ENCODE measurements around the gene CNN1. TPM values are rescaled to one million over a fixed set of nuclear protein-coding genes. Genes with fewer than 3 reads are reported as not detected.

The CNN1 gene
- total RNA-seq, 2 donors from 2014 or later = 12.8 to 16.2 TPM

DNA sequence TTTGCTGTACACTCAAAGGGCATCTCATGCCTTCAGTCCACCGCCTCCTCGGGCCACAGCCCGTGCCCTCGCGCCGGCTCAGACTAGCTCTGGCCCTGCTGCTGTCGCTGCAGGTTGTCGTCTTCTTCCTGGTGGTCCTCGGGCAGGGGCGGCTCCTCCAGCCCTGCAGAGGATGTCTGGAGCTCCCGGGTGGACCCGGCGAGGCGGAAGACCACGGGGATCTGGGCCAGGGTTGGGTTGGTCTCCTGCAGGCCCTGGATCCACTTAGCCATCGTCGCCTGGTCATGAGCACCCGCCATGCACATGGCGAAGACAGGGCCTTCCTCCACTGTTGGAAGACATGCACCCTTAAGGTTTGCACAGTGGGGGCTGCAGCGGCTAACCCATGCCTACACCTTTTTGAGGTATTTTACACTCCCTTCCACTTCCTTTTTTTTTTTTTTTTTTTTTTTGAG is 32.5 kb upstream of the CNN1 start:
- Histone ChIP-seq H3K9ac (ENCODE audit: extremely low read depth, low read length, poor library complexity, severe bottlenecking) (peak overlapping the region; percentile 87), H3K9me3 (ENCODE audit: control insufficient read depth, low read length) (no peaks in the 10 kb centered on the region), H3K4me1 (ENCODE audit: control insufficient read depth, insufficient read depth, low read length) (no peaks in the 10 kb centered on the region), H3K27me3 (ENCODE audit: control insufficient read depth, insufficient read depth, low read length, poor library complexity, severe bottlenecking) (no peaks in the 10 kb centered on the region), H3K27ac (ENCODE audit: low read depth, low read length) (peak overlapping the region; percentile 44), H3K36me3 (ENCODE audit: control insufficient read depth, insufficient read depth, low read length) (peaks cover 1% of the 10 kb centered on the region), H3K4me3 (ENCODE audit: low read length) (peak overlapping the region; percentile 81)
- Mint-ChIP-seq H3K4me3 (peak overlapping the region; percentile 72), H3K4me1 (peaks cover 7% of the 10 kb centered on the region), H3K36me3 (ENCODE audit: low read depth) (peaks cover 11% of the 10 kb centered on the region), H3K9me3 (no peaks in the 10 kb centered on the region), H3K27ac (peak overlapping the region; percentile 94), H3K27me3 (ENCODE audit: insufficient read depth) (no peaks in the 10 kb centered on the region)
- no peak for DNase-seq
- 69 to 75% methylated on average over 18 to 20 of the region's 20 CpGs for WGBS, 2 experiments (ENCODE audit: insufficient coverage in 1 of 2, insufficient read length in 1 of 2)
- TF ChIP-seq, protein P1, sequence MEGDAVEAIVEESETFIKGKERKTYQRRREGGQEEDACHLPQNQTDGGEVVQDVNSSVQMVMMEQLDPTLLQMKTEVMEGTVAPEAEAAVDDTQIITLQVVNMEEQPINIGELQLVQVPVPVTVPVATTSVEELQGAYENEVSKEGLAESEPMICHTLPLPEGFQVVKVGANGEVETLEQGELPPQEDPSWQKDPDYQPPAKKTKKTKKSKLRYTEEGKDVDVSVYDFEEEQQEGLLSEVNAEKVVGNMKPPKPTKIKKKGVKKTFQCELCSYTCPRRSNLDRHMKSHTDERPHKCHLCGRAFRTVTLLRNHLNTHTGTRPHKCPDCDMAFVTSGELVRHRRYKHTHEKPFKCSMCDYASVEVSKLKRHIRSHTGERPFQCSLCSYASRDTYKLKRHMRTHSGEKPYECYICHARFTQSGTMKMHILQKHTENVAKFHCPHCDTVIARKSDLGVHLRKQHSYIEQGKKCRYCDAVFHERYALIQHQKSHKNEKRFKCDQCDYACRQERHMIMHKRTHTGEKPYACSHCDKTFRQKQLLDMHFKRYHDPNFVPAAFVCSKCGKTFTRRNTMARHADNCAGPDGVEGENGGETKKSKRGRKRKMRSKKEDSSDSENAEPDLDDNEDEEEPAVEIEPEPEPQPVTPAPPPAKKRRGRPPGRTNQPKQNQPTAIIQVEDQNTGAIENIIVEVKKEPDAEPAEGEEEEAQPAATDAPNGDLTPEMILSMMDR (conservative IDR thresholded peaks at IDR 0.05) = no peak

DNA sequence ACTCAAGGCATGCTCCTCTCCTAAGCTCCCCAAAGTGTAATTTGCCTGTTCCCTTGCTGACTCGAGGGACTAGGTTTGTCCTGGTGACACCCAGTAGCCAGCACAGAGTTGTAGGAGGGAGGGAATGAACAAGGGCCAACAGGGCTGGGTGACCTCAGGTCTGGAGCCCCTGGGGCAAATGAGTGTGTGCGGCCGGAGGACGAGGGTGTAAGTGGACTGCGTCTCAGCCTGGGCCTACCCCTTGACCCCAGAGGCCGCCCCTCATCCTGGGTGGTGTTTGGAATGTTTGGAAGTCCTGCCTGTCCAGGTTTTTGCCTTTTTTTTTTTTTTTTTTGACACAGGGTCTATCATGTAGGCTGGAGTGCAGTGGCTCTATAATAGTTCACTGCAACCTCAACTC is 31.7 kb upstream of the CNN1 start:
- H3K4me3 Mint-ChIP-seq = no peak overlapping the region
- TF ChIP-seq, protein P1 (conservative IDR thresholded peaks at IDR 0.05) = no peak
- H3K9me3 ChIP-seq (ENCODE audit: control insufficient read depth, low read length) = no peaks in the 10 kb centered on the region
- no peak overlapping the region for H3K9ac ChIP-seq (ENCODE audit: extremely low read depth, low read length, poor library complexity, severe bottlenecking)
- peaks cover 5% of the 10 kb centered on the region for H3K36me3 ChIP-seq (ENCODE audit: control insufficient read depth, insufficient read depth, low read length)
- no peaks in the 10 kb centered on the region for H3K27me3 Mint-ChIP-seq (ENCODE audit: insufficient read depth)
- H3K4me1 Mint-ChIP-seq = peaks cover 7% of the 10 kb centered on the region
- H3K9me3 Mint-ChIP-seq = no peaks in the 10 kb centered on the region
- peak overlapping the region; percentile 26 for H3K27ac Mint-ChIP-seq
- no peaks in the 10 kb centered on the region for H3K4me1 ChIP-seq (ENCODE audit: control insufficient read depth, insufficient read depth, low read length)
- H3K27me3 ChIP-seq (ENCODE audit: control insufficient read depth, insufficient read depth, low read length, poor library complexity, severe bottlenecking) = no peaks in the 10 kb centered on the region
- peaks cover 12% of the 10 kb centered on the region for H3K36me3 Mint-ChIP-seq (ENCODE audit: low read depth)
- no peak overlapping the region for H3K4me3 ChIP-seq (ENCODE audit: low read length)
- H3K27ac ChIP-seq (ENCODE audit: low read depth, low read length) = no peak overlapping the region
- WGBS, 2 experiments (ENCODE audit: insufficient coverage in 1 of 2, insufficient read length in 1 of 2) = 97 to 100% methylated on average over 4 to 6 of the region's 6 CpGs
- DNase-seq = no peak

DNA sequence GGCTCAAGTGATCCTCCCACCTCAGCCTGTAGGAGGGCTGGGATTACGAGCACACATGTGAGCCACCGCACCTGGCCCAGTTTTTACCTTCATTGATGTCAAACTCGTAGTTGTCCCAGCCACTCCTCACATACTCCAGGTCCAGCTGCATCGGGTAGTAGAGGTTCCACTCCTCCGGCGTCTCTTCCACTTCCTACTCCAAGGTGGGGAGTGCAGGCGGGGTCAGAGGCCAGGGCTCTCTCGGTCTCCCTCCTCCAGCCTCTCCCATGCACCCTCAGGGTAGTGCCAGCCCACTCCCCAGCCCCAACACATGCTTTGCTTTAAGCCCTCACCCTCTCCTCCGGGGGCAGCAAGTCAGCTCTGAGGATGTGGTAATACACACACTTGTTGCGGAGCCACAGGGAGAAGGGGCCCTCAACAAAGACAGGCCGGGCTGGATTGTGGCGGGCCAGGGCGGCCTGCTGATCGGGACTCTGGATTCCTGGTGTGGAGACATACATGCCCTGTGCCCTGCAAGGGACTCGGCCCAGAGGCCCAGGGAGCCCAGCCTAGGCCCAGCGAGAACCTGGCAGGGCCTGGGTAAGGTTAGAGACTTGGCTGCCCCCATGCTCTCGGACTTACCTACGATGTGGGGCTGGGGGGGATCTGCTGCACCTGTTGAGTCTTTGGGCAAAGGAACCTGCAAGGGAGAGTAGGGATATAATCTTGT is 31.1 kb upstream of the CNN1 start:
- Histone ChIP-seq H3K4me1 (ENCODE audit: control insufficient read depth, insufficient read depth, low read length) (no peaks in the 10 kb centered on the region), H3K27me3 (ENCODE audit: control insufficient read depth, insufficient read depth, low read length, poor library complexity, severe bottlenecking) (no peaks in the 10 kb centered on the region), H3K36me3 (ENCODE audit: control insufficient read depth, insufficient read depth, low read length) (peaks cover 9% of the 10 kb centered on the region), H3K9ac (ENCODE audit: extremely low read depth, low read length, poor library complexity, severe bottlenecking) (no peak overlapping the region), H3K4me3 (ENCODE audit: low read length) (no peak overlapping the region), H3K9me3 (ENCODE audit: control insufficient read depth, low read length) (no peaks in the 10 kb centered on the region), H3K27ac (ENCODE audit: low read depth, low read length) (no peak overlapping the region)
- no peak for DNase-seq
- no peak overlapping the region for H3K4me3 Mint-ChIP-seq
- H3K9me3 Mint-ChIP-seq = no peaks in the 10 kb centered on the region
- H3K36me3 Mint-ChIP-seq (ENCODE audit: low read depth) = peaks cover 13% of the 10 kb centered on the region
- peak overlapping the region; percentile 26 for H3K27ac Mint-ChIP-seq
- TF ChIP-seq, protein P1 (conservative IDR thresholded peaks at IDR 0.05) = no peak
- H3K4me1 Mint-ChIP-seq = peaks cover 7% of the 10 kb centered on the region
- WGBS, 2 experiments (ENCODE audit: insufficient coverage in 1 of 2, insufficient read length in 1 of 2) = 91 to 98% methylated on average over 9 to 18 of the region's 18 CpGs
- H3K27me3 Mint-ChIP-seq (ENCODE audit: insufficient read depth) = no peaks in the 10 kb centered on the region

Data from endodermal cell (in vitro differentiated cells).